Measurements from ENCODE around the gene TRNT1.

Gene TRNT1

DNA sequence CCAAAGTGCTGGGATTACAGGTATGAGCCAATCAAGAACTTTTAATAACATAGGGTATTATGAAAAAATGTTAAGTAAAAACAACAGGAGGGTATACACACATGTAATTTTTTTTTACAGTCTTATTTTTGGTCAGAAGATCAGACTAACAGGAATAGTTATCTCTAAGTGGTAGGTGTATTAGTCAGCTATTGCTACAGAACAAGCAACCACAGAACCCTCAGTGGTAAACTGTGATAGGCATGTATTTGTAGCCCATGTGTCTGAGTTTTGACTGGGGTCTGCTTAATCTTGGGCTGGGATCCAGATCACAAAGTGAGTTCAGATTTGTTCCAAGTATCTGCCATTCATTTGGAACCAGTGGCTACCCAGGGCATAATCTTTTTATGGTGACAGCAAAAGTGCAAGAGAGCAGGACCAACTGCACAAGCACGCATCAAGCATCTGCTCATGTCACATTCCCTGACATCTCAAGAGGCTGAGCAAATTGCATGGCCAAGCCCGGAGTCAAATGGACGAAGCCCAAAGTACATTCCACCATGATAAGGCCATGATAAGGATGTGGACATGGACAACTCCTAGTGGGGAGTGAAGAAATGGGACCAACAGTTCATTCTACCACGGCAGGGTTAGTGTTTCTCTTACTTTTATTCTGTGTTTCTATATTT, 13.6 kb upstream of the TRNT1 start:
- DNase-seq = no peak

DNA sequence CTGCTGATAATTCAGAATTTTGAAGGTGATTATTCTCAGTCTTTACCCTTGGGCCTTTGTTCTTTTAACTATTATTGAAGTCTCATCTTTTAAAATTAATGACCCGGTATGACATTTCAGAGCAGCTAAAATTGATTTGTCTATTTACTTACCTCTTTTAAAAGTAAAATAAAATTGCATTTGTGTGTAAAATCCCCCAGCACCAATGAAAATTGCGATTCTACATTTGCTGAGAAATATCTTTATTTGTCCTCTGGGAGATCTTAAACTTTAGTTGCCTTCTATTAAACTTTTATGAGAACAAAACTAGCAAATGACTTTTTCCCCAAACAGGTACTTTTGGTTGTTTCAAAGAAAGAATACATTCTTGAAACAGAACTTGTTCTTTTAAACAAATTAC, 9.1 kb upstream of the TRNT1 start:
- no peak for DNase-seq

DNA sequence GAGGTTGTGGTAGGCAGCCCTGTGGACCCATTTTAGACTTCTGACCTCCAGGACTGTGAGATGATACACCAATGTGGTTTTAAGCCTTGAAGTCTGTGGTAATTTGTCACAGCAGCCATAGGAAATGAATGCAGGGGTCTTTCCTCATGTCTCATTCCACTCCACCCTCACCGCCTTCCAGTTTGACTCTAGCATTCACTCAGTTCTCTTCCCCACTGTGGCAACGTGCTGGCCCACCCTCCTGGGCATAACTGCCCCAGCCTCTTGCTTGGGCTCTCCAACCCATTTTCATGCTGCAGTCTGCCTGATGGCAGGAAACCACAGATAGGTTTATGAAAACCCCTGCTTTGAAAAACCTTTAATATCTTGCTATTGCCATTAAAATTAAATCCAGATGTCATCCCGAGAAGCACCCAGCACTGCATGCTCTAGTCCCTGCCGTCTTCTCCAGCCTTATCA, 7.3 kb upstream of the TRNT1 start:
- DNase-seq = no peak

DNA sequence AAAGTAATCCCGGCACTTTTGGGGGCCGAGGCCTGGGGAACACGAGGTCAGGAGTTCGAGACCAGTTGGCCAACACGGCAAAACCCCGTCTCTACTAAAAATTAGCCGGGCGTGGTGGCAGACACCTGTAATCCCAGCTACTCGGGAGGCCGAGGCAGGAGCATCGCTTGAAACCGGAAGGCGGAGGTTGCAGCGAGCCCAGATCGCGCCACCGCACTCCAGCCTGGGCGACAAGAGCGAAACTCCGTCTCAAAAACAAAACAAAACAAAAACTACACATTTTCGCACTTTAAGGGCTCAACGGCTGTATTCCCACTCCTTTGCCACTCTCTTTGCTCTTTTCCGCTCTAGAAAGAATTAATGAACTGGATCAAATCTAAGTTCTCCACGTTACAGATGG, 763 bp upstream of the TRNT1 start:
- DNase-seq = peak; percentile 47

DNA sequence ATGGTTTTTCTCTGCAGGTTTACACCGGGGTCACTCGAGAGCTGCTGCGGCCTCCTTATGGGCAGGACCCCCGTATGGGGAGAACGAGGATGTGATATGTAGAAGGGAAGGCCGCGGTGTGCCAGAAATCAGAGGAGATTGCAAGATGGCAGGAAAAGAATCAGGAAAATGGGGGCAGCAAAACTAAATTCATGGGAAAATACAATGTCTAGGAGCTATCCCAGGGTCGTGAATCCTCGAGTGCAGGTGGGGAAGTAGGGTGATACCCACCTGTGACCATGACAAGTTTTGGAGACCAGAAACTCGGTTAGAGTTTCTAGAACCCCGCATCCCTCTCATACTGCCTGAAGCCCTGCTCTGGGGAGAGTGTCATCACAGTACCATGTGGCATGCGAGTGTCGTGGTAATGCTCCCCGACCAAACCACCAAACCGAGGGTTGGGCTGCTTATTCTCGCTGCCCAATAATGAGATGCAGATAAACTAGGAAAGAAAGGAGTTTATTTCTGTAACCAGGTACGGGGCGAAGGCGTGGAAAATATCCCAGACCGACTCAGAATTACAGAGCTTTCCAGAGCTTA, 781 bp downstream of the TRNT1 start:
- DNase-seq = no peak

DNA sequence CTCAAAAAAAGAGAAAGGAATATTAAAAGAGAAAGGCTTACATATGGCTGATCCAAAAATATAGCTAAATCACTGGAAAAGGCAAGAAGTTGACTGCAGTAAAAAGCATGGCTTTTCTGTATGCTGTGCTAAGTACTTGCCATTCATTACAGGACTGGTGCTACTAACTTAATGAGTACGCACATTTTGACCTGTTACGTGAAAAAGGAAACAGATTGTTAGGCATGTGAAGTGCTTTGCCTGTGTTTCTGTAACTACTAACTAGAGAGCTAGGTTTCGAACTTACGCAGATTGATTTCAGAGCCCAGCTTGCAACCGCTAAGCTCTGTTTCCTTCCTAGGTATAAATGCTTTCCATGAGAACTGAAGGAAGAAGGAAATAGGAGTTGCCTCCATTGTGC, 2.8 kb downstream of the TRNT1 start:
- DNase-seq = no peak

DNA sequence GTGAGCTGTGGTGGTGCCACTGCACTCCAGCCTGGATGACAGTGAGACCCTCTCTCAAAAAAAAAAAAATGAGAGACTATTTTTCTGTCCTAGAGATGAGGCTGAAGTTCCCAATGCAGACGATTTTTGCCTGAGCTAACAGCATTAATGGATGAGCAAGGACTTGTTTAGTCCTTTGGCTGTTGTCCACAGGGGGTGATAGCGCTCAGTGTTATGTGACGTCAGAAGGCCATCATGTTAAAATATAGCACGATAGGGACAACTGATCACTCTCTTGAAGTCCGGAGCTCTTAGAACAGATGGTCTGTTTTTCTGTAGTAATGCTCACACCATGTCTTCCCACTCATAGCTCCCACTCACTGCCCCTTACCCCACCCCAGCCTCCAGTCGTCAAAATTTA, 6.8 kb downstream of the TRNT1 start:
- no peak for DNase-seq

DNA sequence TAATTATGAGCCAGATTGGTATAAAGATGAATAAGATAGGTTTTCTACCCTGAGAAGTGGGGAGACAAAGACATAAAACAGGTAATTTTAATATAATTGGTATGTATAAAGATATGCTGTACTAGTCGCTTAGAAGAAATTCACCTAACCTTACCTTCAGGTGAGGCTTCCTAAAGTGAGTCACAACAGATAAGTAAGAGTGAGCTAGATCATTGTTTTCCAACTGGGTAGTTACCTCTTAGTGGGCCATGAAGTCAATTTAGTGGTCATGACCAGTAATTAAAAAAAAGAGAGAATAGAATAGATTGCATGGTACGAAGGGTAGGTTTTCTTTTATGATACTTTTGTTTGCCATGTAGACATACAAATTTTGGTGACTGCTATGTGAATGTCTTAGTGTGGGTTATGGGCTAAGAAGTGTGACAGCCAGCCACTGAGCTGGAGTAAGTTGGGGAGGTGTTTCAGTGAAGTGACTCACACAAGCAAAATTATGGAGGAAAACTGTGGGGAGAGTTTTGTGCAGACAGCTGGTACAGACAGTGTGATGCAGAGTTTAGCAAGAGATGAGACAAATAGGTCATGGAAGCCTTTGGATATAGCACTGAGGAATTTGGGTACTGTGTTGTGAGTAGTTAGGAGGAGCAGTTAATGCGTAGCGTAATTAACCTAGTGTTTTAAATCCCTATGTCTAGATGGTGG, 8.2 kb downstream of the TRNT1 start:
- no peak for DNase-seq

DNA sequence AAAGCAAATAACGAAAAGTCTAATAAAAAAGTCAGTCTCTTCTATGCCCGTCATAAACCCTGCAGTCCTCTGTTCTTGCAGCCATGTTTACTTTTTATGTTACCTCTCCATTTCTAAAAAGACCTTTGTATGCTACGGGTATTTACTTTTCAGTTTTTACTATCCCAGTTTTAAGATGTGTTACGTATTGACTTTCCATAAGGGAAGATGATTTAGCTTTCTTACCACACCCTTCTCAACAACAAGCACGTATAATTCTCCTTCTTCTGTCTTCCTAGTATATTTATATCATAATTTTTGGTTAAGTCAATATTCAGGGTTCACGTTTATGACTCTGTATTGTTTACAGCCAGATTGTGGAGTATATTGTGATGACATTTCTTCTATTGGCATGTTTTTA, 10.8 kb downstream of the TRNT1 start:
- no peak for DNase-seq

DNA sequence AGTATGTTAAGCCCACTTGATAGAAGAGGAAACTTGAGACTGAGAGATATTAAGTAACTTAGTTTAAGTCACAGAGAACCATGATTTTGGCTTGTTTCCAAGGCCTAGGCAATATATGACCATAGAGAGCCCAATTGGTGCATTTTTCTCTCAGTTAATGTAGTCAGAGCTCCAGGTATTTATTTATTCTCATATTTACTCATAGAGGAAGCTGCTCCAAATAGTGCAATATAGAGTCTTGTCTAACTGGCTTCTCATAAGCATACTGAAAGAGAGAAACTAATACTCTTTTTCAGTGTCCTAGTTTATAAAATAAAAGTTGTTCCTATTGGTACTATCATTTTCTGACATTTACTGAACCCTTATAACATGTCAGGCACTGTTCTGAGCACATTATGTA, 15.2 kb downstream of the TRNT1 start:
- DNase-seq = no peak

DNA sequence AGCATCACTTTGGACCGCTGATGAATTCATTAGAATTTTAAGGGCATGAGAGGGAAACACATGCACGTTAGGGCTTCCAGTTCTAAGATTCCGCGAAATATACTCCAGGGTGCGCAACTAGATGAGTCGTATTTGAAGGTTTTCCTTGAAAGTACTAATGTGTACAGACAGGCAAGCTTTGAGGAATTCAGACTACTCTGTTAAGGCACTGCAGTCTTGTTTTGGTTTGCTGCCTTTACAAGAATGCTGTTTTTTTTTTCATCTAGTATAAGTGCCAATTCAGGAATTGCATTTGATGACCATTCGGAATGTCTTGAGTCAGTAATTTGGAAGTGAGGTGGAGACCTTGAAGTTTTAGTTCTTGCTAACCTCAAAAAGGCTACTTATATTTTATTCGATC, 19.1 kb downstream of the TRNT1 start:
- no peak for DNase-seq

DNA sequence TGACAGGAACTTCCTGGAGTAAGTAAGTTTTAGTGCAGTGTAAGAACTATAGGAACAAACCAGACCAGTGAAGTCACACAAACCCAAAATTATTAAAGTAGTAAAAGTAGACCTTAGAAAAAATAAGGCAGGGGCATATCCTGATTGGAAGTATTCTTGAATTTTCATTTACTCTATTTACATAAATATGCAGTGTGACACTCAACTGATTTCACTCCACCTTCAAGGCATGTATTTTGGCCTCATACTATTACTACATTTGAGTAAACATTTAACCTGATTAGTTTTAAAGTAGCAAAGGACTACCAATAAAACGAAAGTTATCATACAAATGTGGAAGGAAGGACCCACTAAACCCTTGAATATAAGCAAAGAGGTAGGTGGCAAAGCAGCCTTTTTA, 22.8 kb downstream of the TRNT1 start:
- no peak for DNase-seq

DNA sequence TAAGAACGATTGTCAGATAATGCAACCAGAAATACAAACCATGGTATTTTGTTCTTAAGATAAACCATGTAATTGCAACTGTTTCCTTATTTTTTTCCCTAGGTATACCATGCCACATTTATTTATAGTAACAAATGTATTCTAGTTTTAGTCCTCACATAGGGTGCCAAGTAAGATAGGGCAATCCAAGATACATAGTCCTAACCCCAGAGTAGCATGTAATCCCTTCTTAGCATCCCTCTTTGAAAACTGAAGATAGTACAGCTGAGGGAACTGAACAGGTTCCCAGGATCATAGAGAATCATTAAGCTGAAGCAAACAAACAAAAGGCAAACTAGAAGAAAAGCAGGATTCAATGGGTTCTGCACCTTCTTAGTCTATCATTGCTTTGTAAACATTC, 24.8 kb downstream of the TRNT1 start:
- no peak for DNase-seq

DNA sequence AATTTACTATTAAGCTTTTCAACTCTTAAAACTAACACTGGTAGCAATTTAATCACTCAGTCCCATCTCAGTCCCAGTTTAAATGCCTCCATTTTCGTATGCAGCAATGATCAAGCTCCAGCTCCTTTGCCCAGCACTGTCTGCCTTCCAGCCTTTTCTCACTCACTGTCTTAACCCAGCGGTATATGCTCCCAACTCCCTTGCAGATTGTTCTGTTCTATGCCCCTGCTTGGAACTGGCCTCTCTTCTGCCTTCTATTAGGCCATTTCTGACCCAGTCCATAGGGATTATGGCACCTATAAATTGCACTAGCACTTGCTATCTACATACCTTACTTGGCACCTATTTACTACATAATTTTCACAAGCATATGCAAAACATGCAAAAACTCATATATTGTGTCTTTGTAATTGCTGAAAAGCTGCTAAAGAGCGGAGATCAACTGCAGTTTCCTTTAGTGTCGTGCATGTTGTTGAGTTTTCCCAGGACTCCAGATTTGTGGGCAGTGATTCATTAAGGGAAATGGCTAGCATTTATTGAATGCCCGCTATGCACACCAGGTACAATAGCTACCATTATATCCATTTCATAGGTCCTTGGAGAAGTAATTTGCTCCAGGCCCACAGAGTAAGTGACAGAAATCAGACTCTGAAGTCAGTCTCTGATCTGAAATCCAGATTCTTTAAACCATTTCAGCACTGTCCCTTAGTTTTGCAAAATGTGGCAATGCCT, 28.3 kb downstream of the TRNT1 start:
- no peak for DNase-seq

DNA sequence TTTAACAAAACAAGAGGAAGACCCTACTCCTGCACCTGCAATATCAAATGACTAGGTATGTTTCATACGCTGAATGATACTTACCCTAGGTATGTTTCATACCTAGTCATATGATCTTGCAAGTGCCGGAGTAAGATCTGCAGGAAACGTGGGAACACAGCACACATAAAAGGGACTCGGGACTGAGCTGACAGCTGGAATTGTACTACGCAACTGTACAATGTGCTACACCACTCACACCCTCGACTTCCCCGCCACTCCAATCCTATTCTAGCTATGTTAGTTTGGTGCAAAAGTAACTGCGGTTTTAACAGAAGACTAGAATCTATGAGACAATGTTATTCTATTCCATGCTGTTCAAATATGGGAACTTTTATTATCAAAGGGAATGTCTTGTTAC, 30.7 kb downstream of the TRNT1 start:
- no peak for DNase-seq

DNA sequence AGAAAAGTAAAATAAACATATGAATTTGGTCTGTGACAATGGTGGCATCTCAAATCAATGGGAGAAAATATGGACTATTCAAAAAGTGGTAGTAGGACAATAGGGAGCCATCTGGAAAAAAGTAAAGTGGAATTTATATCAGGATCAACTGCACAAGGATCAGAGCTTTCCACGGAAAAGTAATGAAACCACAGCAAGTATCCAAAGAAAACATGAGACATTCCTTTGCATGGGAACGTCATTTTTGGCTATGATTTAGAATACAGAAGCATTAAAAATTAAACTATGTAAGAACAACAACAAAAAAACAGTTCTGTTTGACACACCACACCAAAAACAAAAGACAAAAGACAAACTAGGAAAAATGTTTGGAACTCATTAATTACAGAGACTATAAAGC, 34.1 kb downstream of the TRNT1 start:
- no peak for DNase-seq

DNA sequence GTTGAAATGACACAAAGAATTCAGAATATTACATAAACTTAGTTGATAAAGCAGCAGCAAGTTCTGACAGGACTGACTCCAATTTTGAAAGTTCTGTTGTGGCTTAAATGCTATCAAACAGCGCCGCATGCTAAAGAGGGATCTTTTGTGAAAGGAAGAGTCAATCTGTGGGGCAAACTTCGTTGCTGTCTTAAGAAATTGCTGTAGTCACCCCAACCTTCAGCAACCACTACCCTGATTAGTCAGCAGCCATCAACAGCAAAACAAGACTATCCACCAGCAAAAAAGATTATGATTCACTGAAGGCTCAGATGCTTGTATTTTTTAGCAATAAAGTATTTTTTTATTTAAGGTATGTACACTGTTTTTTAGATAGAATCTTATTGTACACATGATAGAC, 38.5 kb downstream of the TRNT1 start:
- DNase-seq = no peak

DNA sequence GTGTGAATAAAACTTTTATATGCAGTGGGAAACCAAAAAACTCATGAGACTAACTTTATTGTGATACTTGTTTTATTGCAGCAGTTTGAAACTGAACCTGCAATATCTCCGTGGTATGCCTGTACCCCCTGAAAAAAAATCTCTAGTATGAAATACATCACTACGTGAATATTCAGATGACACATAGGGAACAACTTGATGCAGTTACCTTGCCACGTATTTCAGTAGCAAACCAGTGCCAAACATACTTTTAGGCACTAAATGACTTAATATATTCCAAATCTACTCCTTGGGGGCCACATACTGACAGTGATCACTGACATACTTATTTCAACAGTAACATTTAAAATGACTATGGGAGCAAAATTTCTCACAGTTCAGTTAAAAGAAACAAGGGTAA, 38.9 kb downstream of the TRNT1 start:
- DNase-seq = no peak

DNA sequence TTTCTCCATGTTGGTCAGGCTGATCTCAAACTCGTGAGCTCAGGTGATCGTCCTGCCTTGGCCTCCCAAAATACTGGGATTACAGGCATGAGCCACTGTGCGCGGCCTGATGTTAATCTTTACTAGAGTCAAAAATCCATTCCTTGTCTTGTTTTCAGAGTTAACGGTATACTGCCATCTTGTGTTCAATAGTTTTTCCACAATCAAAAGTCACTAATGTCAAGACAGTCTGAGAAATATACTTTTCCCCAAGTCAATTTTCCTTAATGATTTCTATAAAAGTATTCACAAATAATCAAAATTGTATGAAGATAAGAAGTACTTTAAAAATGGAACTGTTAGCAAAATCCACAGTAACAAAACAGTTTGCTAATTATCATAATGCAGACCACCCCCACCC, 44.3 kb downstream of the TRNT1 start:
- DNase-seq = no peak

DNA sequence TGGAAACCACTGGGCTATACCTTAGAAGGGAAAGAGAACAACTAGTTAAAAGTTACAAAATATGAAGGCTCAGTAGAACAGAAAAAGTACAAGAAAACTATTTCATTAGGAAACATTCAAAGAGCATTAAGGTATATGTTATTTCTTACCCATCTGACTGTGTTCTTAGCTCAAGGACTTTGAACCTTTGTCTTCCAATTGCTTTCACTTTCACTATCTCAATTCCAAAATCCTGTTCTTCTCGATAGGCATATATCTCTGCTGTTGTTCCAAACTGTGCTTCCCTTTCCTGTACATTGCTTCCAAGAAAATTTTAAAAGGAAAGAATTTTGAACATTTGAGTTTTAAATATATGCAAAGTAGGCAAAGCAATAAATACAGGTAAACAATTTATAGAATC, 45.9 kb downstream of the TRNT1 start:
- DNase-seq = no peak

DNA sequence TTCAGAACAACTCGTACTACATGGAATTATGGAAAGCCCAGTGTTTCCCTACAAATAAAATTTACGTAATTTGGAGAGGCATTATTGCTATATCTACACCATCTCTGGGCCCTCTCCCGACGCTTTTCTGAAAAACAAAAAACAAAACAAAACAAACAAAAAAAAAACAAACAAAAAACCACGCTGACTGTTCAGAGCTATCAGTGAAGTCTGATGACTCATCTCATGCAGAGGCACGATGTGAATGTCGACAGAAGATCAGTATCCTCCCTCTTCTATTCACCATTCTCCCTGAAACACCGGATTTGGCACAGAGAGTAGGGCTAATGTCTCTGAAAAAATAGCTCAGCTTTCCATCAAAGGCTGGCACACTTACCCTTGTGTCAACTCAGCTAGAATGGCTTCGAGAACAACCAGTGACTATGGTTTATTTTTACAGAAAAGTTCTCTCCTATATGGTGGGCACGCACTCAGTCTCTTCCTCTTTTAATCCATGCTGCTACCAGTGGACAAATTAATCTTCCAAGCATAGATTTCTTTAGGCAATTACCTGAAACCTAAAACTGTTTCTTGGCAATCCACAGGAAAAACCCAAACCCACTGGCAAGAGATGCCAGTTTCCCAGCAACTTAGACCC, 51.2 kb downstream of the TRNT1 start:
- no peak for DNase-seq

DNA sequence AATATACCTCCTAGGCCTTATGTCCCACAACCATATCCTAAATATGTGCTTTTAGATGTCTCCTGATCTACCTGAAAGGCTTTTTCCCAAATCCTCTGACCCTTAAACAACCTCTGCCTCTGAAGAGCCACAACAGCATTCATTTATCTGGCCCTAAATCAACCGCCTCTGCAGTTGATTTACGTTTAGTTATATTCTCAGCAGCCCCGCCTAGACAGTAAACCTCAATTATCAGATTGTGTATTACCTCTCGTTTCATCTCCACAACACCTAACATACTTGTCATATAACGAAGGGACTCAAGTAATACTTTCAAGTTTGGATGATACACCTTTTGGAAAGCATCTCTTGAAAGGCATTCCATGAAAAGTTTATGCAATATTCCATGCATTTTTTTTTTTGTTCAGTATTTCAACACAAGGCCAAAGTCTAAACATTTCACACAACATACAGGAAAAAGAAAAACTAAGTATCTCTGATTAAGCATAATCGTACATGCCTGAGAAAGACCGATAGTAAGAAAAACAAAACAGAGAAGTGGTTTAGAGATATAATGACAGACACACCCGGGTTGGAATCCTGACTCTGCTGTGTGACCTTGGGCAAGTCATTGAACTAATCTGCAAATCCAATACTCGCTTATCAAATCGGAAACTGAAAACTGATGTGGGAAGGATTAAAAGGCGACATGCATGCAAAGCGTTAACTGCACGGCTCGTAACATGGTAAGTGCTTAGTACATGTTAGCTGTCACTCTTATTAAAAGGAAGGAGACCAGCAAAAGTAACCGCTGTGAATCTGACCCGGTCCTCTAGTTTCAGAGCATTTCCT, 52.0 kb downstream of the TRNT1 start:
- no peak for DNase-seq

All from right forelimb (tissue), 1 donor.